G401.6 (cell line): ENCODE data around the gene PAFAH2.
A peak's percentile ranks its signal among the peaks of the same experiment; 100 is the strongest.
"Not testable (repeated sequence)": the region's sequence is repeated elsewhere in the genome, so short reads cannot be mapped to it uniquely, and the experiment has no call there.

Experiments used
- FAIRE-seq: peaks from 2 replicates; lab custom pipeline; 2012; peaks lifted over from hg19 to GRCh38; lab: Jason Lieb, UNC

Gene PAFAH2

DNA sequence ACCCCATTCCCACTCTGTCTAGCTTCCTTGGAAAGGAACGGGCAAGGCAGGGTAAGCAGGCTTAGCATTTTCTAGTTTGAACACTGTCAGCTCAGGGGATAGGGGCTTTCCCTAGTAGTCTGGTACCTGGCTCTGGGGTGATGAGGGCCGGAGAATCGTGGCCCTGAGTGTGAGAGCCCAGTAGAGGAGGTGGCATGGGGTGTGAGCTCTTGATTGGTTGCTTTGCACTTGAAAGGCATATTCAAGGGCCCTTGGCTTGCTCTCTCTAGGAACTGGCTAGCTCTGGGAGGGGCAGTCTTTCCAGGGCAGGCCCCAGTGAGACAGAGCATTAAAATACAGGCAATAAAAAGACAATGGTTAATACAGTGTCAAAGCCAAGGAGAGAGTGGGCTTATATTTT, 13.0 kb upstream of the PAFAH2 start:
- FAIRE-seq, result peak; percentile 99

DNA sequence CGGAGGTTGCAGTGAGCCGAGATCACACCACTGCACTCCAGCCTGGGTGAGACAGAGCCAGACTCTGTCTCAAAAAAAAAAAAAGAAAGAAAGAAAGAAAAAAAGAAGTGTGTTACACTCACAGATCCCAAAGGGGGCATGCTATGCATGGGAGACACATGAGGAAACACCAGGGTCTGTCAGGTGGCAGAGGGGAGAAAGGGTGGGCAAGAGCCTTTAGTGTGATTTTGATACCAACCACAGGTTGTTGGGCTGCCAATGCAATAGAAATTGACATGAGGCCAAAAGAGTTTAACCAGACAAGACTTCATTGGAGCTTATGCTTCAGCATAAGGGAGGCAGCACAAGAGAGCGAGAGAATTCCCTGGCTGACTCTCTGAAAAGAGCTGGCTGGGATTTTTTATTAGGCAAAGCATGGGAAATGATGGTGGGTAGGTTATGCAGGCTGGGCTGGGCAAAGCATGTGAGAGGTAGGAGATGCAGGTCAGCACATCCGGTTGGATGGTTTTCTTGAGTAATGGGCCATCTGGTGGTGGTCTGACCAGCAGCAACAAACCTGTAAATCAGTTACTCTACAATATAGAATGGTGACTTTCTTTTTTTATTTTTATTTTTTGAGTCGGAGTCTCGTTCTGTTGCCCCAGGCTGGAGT, 12.1 kb upstream of the PAFAH2 start:
- no peak for FAIRE-seq

DNA sequence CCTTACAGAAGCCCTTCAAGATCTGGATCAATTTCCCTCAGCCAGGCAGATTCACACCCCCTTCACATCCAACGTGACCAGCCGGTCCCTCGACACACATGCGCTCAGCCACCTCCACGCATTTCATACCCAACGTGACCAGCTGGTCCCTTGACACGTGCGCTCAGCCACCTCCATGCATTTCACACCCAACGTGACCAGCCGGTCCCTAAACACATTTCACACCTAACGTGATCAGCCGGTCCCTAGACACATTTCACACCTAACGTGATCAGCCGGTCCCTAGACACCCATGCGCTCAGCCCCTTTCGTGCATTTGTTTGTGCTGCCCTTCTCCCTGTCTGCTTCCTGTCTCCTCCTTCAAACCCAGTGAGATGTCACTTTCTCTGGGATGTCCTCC, 8.8 kb upstream of the PAFAH2 start:
- FAIRE-seq, result no peak

DNA sequence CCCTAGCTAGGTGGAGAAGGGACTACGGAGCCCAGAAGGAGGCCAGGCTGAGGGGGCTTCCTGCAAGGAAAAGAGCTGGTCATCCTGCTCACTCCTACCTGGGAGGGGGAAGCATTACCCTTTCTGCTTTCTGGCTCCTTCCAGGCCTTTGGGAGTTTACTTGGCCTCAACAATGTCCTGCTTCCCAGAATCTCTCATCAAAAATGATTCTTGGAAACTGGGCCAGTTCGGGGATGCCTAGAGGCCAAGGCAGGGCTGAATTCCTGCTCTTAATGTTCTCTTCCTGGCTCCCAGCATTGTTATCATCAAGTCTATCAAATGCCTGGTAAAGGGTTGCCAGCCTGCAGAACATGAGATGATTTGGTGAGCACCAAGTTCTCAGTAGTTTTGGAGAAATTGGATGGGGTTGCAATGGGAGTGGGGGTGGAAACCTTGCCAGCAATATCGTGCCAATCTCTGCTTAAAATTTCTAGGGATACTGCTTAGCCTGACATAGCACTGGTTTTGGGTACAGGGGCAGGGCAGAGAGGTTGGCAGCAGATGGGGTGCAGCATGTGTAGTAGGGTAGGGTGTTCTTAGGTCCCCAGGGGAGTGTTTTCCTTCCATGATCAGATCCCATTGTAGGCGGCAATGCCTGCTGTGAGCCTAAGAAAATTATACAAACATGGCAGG, 7.7 kb upstream of the PAFAH2 start:
- FAIRE-seq, result no peak

DNA sequence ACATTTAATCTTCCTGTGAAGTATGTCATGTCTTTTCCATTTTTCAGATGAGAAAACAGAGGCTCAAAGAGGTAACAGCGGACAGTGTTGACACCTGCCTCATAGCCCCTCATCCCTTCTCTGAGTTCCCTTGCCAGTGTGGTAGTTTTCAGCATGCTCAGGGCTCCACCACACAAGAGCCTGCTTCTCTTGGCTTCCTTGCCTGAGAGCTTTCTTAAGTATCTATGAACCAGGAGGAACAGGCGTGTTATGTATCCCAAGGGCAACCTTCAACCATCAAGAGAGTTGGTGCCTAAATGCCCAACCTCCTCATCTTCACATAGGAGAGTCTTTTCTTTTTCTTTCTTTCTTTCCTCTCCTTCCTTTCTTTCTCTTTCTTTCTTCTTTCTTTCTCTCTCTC, 5.9 kb upstream of the PAFAH2 start:
- FAIRE-seq, result no peak

DNA sequence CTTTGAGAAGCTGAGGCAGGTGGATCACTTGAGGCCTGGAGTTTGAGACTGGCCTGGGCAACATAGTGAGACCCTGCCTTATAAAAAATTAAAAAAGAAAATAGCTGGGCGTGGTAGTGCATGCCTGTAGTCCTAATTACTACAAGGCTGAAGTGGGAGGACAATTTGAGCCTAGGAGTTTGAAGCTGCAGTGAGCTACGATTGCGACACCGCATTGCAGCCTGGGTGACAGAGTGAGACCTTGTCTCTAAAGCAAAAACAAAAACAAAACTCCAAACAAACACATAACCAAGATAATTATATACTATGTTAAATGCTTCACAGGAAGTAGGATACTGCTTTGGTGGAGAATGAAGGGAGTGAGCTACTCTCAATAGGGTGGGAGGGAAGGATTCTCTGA, 5.4 kb upstream of the PAFAH2 start:
- FAIRE-seq, result no peak

DNA sequence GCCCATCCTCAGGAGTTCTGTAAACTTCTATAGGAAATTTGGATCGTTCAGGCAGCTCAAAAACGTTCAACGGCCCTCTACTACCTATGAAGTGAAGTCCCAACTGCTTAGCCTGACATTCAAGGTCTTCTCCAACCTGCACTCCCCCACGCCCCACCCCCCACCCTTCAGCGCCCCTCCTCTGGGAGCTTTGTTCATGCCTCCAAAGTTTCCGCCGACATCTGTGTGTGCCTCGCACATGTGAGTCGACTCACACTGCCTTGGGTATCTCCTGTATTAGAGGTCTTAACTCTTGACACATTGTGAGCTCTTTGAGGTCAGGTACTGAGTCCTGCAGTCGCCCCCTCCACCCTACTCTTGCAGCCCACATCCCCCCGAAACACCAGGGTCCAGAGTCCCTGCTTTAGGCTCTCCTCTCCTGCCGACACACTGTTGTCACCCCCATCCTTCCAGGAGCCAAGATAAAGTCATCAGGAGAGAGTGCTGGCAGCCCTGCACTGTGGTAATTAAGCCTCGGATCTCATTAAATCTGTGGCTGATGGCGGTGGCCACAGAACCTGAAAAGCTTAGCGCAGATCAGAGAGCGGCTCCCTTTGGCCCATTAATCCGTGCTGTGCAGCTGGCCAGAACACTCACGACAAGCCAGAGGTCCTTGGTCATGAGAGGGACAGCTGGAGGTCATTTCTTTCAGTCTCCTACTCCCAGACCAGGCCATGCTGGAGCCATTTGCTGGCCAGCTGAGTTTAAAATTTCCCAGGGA, 1.4 kb upstream of the PAFAH2 start:
- FAIRE-seq, result no peak

DNA sequence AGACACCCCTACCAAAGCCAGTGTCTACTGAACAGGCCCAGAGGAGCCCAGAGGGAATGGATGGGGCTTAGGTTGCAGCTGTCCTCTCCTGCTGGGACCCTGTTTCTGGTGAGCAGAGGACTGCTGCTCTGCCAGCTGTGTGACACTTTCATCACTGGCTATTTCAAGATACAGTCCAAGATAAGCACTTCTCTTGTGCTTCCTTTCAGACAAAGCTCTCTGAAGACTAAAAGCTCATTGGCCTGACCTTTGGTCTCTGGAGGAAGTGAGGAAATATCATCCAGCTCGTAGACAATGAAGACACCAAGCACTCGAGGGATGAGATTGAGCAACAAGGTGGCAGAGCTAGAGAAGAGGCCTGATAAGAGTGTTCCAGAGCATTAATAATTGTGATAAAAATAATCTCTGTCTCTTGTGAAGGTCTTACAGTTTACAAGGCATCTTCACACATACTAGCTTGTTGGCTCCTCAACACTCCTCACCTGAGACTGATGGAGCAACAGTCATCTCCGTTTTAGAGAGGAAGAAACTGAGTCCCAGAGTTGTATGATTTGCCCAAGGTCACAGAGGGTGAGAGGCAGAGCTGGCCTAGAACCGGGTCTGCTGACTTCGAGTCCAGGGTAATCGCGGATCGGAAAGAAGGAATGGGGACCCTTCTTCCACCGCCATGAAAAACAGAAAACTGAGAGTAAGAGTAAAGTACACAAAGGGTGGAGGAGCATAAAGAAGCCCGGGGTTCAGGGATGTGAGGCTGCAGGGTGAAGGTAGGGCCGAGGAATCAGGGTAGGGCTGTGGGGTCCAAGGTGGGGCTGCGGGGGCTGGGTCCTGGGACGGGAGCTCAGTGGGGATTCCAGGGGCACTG, 666 bp downstream of the PAFAH2 start:
- no peak for FAIRE-seq

DNA sequence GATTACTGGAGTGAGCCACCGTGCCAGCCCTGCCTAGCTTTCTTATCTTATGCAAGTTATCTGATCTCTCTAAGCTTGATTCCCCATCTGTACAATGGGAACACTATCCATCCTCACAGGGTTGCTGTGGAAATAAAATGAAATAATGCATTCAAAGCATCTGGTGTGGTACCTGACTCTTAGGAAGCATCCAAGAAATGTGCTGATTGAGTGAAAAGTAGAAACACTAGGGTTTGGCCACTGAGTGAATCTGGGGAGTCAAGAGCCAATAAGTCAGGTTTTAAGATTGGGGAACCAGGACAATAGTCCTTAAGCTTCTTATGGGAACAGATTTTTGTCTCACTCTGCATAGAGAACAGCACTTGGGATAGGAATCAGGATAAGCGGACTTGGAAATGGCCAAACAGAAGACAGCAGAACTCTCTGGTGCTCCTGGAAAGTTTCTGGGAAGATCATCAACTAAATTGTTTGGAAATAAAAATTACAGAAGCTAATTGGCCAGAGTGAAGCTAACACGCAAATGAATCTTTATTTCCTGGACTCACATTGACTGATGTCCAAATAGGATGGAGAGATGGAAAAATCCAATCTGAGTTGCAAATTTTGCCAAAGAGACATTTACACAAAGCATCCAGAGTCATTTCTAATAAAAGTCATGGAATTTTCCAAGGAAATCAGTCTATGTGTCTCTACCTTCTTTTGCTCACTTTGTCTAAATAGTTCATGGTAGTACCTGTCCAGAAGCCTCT, 3.3 kb downstream of the PAFAH2 start:
- no peak for FAIRE-seq

DNA sequence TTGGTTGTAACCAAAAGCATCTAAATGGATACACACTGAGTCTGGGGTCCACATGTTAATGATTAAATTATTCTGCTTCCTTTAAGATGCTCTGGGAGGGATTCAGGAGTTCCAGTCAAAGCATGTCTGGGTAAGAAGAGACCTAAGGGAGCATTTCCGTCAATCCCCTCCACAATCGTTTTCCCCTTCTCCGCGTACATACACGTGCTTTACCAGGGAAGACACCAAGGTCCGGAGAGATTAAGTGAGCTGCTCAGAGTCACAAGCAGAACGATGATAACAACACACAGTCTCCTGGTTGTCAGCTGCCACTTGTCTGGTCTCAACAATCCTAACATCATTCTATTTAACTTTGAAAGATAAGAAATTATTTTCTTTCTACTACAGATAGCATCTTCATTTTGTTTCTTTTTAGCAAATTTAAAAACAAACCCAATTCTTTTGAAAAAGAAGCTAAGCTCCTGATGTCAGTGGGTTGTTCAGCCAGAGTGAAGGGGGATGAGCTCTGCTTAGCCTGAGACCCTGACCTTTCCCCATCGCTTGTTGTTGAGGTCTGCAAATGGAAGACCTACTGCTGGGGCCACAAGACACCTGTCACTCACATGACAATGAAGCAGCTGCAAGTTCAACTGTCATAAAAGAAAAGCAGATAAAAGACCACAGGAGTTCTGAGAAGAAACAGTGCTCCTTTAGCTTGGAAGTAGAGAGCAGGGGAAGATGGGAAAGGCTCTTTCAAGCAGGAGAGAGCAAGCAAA, 4.5 kb downstream of the PAFAH2 start:
- FAIRE-seq, result no peak

DNA sequence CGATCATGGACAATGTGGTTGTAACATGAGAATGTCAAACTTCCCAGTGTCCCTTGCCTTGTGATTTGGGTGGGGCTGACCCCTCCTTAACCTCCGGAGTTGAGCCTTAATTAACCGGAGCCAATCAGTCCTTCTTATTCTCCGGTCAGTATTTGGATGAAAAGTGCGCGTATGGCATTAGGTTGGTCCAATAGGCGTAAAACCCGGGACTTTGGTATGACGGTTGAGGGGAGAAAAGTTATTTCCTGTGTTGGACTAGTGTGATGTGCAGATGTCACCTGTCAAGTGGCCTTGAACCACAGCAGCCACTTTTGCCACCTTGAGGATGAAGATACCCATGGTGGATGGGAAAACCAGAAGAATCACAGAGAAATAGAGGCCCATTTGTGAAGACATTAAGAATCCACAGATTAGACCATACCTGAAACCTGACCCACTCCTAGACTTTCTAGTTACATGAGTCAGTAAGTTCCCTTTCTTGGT, 5.1 kb downstream of the PAFAH2 start:
- no peak for FAIRE-seq

DNA sequence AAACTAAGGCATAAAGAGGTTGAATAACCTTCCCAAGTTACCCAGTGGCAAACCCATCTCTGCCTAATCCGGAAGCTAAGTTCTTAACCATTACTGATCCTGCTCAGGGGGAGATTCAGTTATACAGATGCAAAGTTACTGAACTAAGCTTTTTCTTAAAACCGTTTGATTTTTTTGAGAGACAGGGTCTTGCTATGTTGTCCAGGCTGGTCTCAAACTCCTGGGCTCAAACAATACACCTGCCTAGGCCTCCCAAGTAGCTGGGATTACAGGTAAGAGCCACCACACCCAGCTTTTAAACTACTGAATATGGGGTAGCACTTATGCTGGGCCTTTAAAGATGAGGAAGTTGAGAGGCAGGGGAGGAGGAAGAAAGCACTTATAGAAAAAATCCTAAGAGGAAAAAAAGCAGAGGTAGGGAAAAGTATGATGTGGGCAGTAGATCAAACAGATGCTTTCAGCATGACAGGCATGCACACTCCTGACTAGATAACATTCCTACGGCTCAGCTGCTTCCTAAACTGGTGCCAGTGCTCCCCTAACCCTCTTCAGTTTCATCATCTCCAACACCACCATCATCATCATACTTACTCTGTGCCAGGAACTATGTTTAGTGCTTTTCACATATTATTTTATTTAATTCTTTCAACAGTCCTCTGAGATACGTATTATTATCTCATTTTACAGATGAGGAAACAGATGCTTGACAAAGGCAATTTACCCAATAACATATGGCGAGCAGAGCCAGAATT, 5.8 kb downstream of the PAFAH2 start:
- no peak for FAIRE-seq

DNA sequence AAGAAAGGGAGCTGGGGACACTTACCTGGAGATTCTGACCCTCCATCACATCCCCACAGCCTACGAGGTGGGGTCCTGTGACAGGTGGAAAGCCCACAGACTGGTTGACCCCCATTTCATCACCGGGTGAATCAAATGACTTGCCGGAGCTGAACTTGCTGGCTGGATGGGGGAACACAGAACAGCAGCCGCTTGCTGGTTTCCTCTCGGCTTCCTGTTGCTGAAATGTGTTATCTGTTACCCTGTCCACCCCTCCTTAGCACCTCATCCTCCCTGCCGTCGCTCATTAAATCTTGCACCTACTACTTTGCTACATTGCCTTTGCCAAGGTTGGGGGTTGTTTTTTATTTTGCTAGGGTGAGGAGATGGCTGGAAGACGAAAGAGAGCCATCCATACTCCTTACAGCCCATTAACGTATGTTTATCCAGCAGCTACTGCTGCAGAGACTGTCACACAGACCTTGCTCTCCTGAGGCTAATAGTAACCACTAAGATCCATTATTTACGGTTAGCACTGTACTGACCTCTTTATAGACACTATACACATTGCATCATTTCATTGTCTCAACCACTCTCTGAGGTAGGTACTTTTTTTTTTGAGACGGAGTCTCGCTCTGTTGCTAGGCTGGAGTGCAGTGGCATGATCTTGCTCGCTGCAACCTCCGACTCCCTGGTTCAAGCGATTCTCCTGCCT, 7.0 kb downstream of the PAFAH2 start:
- FAIRE-seq, result no peak

DNA sequence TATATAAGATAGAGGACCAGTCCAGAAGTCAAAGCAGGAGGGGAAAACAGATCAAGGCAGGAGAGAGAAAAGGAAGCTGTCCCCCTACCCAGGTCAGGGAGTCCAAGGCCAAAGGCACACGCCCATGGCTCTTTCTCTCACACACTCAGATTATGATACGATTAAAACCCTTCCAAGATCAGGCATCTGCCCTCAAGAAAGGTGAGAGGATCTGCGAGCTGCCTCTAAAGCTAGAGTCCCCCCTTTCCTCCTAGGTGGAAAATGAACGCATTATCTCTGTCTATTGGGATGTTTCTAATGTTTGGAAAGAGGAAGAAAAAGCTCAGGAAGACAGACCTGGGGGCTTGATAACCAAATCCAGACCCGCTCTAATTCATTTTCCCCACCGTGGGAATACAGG, 7.6 kb downstream of the PAFAH2 start:
- FAIRE-seq, result no peak

DNA sequence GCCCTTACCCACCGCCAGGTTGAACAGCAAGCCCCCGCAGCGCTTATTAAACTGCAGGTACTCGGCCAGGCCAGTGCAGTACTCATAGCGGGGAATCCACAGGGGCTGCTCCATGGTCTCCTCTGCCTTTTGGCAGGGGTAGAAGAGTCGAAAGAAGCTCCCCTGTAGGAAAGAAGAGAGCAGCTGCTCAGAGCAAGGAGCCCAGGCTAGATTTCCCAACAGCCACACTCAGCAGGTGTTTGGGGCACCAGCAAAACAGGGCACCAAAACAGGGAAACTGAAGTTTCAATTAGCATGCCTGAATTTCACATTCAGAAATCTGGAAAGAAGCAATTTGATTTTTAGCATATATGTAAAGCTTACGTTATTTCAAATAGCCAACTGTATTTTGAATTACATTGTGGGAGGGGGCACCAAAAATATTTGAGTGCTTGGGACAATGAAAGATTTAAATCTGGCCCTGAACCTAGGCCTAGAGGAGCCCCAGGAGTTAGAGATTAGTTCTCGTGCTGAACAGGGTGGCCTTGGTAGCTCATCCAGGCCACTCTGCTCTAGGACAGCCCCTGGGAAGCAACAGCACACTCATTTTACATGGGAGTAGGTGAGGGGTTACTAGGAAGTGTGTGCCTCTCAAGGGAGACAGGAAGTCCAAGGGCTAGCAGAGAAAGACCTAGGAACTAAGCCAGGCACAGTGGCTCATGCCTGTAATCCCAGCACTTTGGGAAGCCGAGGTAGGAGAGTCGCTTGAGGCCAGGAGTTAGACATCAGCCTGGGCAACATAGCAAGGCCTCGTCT, 8.2 kb downstream of the PAFAH2 start:
- FAIRE-seq, result no peak

DNA sequence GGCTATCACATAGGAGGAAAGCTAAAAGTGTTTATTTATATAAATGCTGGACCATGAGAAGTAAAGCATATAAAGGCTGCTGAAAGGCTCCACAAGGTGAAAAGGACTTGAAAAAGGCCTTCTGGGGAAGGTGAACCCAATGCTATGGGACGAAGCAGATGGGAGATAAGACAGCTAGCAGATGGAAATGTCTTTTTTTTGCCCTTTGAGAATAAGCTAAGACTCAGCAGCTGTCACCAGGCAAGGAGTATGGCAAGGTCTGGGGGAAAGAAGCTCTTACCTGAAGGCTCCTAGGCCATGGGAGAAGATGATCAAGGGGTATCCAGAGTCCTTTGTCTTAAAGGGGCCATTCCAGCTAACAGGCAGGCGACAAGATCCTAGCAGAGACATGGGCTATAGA, 9.9 kb downstream of the PAFAH2 start:
- FAIRE-seq, result no peak

DNA sequence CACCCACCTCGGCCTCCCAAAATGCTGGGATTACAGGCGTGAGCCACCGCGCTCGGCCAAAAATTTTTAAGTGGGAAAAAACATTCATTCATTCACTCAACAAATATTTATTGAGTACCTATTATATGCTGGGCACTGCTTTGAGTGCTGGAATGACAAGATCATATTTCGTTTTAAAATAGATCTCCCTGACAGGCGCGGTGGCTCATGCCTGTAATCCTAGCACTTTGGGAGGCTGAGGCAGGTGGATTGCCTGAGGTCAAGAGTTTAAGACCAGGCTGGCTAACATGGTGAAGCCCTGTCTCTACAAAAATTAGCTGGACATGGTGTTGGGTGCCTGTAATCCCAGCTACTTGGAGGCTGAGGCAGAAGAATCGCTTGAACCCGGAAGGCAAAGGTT, 11.1 kb downstream of the PAFAH2 start:
- not testable (repeated sequence) for FAIRE-seq

DNA sequence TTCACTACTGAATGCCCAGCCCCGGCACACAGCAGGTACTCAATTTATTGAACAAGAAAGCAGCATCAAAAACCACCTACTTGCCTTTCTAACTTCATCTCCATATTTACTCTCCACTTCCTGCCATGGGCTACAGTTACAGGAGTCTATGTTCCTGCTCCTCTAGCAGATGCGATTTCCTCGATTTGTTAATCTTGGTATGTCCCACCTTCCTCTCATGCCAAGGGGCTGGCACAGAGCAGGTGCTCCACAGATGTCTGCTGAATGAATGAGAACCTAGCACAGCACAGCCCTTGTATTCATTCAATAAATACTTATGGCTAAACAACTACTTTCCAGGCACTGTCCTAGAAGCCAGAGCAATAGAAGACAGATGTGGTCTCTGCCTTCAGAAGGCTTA, 12.2 kb downstream of the PAFAH2 start:
- FAIRE-seq, result no peak

DNA sequence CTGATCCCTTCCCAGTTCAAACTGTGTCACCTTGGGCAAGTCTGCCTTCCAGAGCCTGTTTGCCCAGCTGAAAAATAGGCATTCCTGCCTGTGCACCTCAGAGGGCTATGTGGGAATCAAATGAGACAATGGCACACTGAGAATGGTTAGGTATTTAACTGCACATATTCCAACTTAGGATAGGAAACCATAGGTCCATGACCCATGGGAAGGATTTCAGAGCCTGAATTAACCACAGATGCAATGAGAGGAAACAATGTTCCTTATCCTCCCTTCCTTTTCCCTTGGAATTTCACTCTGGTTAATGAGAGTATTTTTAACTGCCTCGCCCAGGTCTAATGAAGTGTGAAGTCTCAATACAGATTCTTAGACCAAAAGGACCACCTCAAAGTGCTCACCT, 12.7 kb downstream of the PAFAH2 start:
- no peak for FAIRE-seq
